HG02981 (cell line): ENCODE measurements around the gene GRIP1.
"Not testable (repeated sequence)": the region's sequence is repeated elsewhere in the genome, so short reads cannot be mapped to it uniquely, and the experiment has no call there.

Experiments
- ATAC-seq: cut with Tn5 transposase; IDR thresholded peaks from one replicate; pipeline ENCODE4 v1.9.1; 2021; ENCODE audit warnings: mild to moderate bottlenecking, moderate library complexity; ENCODE audit not compliant: unreplicated experiment

Gene GRIP1

DNA sequence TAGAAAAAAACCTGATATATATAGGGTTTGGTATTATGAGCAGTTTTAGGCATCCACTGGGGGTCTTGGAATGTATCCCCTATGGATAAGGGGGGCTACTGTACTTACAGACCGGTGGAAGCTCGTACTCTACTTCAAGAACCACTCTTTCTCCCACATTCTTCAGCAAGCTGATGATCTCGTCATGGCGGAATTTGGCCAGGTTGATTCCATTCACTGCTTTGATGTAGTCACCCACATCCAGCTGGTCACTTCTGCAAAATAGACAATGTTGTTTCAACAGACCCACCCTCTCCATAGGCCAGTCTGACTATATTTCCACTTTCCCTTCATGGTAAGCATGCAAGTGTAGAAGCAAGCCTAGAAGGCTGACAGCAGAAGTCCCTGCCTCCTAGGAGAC lies 139.9 kb downstream of the GRIP1 start:
- no peak for ATAC-seq

DNA sequence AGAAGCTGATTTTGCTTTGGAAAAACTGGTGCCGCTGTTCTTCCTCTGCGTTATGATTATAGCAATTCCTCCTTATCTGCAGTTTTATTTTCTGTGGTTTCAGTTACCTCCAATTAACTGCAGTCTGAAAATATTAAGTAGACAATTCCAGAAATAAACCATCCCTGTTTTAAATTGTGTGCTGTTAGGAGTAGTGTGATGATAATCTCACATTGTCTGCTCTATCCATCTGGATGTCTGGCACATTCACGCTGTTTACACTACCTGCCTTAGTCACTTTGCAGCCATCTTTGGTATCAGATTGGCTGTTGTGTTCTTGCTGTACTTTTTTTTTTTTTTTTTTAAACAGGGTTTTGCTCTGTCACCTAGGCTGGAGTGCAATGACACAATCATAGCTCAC lies 141.0 kb downstream of the GRIP1 start:
- no peak for ATAC-seq

DNA sequence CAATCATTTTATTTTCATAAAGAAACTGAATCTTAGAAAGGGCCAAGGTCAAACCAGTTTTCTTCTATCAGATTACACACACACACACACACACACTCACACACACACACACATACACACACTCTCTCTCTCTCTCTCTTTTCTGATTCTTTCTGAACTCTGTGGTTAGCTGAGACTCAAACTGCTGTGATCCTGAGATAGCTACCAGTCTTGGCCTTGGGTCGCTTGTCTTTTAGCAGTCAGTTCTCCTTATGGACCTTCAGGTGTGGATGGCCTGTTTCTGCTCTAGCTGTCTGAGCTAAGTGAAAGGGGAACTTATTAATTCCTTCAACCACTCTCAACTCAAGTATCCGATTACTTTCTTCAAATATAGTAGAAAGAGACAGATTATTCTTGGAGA lies 145.1 kb downstream of the GRIP1 start:
- ATAC-seq: no peak

DNA sequence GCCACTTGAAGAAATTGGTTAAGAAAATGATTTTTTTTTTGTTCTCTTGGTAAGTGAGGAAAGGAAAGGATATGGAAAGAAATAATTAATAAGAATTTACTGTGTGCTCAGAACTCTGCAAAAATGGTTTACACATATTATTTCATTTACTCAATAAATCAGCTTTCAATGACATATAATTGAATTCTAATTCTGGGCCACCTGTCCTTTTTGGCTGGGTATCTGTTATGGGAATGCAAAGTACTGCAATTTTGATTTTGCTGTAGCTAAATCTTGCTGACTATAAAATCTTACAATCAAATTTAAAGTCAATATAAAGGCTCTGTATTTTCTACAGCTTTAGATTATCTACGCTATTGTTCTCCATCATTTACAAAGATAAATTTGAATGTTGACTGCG lies 147.1 kb downstream of the GRIP1 start:
- no peak for ATAC-seq

DNA sequence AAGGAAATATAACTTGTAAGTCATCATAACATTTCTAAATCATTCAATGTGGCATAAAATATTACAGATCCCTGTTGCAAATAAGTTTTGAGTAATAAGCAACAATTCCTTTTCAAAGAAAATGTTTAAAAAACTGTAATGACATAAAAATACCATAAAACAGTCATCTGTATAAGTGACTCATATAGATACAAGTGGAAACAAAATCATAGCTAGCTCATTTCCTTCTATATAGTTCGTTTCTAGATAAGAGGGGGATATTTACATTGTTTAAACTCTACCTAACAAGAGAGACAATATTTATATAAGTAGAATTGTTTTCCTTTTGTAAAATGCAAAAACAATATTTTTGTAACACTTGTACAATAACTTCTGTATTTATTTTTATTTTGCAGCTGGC lies 148.9 kb downstream of the GRIP1 start:
- no peak for ATAC-seq

DNA sequence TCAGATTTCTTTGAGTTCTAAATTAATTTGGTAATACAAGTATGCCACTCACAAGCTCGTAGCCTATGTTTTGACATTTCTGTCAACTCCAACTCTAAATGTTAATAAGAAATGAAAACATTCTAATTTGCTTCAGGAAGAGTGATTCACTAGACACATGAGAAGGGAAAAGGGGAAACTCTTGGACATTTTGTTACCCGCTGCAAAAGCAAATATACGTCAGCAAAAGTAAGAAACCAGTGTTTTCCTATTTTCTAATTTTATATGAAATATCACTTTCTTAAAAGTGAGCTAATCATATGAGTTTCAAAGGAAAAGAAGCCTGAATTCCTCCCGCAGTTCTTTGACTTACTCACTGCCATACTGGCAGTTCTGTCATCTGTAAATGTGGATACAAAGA lies 162.3 kb downstream of the GRIP1 start:
- ATAC-seq: no peak

DNA sequence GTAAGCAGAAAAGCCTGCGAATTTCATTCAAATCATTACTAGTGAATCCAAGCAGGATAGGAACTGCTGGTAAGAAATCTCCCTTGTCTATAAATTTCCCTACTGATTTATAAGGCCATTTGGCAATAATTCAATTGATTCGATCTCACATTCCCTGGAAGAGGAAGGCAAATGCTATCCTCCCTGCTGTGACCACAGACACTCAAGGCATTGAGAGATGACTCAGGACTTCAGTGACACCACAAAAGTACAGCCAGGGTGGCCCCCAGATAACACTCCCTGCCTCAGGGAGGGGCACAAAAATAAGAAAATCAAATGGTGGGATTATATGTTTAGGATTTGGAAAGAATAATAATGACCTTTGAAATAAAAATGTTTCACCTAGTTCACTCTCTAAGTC lies 162.7 kb downstream of the GRIP1 start:
- no peak for ATAC-seq

DNA sequence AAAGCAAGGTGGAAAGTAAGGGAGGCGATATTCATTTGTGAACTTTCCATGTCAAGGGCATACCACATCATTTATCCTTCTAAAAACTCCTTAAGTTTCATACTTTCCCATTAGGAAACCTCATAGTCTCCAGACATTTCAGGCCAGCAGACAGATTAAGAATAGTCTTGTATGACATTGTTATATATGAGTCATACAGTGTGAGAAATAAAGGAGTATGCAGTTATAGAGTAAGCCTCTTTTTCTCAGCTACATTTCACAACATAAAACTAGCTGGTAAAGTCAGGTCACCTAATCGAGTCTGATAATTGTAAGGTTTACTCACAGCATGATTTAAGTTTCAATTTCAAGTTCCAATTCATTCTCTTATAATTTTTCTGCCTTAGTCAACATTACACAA lies 164.3 kb downstream of the GRIP1 start:
- no peak for ATAC-seq

DNA sequence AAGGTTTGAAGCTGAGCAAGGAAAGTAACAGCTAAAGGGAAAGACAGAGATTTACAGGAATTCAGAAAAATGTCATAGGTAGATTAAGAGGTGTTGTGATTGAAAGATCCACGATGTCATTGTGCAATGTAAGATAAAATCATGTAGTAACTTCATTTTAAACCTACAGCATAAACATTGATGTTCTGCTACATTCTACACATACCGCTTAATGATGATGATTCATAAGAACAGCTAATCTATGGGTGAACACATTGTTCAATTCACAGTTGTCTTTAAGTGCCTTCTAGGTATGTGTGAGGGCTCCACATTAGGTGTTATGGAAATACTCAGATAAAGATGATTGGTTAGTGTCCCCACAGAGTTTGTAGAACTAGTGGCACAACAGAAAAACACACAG lies 170.9 kb downstream of the GRIP1 start:
- ATAC-seq: no peak

DNA sequence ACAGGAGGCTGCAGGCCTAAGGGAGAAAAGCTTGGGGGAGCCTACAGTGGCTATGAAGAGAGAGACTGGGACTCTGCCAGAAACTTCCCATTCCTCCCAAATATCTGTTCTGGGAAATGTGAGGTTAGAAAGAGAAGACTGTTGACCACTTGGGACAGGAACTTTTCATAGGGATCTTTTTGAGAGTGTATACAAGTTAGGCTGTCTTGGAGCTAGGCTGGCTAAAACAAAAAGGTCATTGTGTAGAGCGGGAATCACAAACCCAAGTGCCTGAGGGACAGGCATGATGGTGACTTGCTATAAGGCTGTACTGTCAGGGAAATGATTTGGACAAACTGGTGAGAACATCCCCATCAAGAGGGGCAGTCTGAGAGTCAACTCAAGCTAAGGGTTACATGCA lies 175.1 kb downstream of the GRIP1 start:
- ATAC-seq: no peak

DNA sequence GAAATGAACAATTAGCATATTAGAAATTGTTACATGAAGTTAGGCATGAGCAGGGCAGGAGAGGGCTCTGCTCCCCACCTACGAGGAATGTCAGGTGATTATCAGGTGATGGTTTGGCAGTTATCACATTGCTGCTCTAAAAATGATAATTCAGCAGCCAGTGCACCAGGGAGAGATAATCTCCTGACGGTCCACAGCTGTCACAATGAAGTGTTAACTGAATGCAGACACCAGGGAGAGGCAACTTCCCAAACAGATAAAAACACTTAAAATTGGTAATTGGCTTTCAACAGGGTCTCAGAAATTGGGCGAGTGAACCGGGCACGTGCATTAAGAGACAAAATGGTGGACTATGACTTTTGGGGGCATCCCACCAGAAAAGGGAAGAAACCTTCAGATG lies 176.0 kb downstream of the GRIP1 start:
- no peak for ATAC-seq

DNA sequence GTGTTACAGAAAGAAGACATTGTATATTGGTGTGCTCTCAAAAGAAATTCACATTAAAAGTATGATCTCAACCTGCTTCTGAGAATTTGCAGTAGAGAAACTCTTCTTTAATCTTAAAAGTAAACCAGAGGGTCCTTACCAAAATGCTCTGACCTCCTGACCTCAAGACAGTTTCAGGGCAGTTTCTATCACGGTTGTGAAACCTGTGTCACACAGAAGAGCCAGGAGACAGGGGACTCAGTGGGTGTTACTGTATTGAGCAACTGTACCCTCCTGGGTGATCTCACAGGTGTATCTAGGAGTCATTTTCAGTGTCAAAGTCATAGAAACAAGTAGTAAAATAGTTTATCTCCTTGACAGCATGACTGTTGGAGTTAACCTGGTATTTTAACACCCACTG lies 178.0 kb downstream of the GRIP1 start:
- peak; percentile 94 for ATAC-seq

DNA sequence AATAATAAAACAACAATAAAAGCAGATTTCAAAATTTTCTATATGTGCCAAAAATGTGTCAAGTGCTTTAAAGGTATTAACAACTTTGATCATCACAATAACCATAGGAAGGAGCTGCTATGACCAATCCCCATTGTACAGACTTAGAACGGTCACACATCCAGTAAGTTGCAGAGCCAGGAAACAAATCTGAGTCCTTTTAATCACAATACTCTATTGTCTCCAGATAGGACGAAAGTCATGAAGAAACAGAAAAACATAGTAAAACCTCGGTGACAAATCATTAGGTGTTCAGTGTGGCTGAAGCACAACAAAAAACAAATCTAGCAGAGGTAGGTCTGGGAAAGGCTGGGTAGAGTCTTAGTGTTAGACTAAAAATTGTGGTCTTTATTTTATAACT lies 178.8 kb downstream of the GRIP1 start:
- no peak for ATAC-seq

DNA sequence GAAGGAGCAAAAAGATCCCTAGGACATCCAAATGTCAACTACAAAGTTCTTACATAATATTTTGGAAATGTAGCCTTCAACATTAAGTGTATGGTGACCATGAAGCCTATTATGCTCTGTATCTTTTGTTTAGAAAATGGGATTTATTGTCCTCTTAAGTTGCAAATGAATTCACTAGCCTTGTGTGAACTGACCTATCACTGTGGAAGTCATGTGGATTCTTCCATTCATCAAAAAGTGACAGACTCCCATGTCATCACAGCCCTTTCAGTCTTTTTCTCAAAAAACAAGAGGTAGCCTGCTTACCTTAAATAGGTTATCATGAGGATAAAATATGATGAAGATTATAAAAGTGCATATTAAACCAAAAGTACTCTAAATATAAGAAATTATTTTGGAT lies 179.9 kb downstream of the GRIP1 start:
- no peak for ATAC-seq

DNA sequence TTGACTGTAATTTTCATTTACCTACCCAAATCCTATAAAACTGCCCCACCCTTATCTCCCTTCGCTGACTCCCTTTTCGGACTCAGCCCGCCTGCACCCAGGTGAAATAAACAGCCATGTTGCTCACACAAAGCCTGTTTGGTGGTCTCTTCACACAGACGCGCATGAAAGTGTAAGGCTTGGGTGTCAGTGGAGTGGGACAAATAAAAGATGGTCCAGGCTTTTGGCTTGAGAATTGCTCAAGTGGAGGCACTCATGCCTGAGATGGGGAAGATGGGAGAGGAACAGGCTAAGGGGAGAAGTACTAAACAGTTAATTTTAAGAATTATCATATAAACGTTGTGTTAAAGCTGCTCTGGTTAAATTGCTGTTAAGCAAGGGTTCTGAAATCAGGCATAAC lies 180.8 kb downstream of the GRIP1 start:
- not testable (repeated sequence) for ATAC-seq

DNA sequence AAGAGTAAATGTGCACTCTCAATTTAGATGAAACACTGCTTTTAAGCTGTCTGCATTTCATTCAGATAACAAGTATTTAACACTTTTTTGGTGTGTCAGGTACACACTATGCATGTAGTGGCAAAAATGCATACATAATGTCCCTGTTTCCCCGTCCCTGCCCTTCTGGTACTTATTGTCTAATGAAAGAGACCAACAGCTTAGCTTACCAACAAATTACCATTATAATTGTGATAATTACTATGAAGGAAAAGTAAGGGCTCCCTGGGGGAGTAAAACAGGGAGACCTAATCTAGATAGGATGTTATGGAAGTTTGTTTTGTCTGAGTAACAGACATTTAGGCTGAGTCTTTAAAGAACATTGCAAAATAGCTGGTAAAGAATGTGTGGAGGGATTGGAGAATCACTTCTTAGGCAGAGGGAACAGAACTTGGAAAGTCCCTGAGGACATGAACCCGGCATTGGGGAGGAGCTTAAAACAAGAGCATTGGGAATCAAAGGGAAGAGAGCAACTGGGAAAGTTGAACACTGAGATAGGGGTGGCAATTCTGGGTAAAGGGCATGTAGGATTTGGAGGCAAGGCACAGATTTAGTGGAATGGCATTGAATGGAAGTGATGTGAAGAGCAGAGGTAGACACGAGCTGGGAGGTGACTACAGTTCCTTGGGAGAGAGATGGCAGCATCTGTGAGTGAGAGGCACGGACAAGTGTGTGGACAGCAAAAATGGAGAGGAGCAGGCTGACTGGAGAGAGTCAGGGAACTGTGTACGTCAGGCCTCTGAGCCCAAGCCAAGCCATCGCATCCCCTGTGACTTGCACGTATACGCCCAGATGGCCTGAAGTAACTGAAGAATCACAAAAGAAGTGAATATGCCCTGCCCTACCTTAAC lies 181.6 kb downstream of the GRIP1 start:
- ATAC-seq: no peak

DNA sequence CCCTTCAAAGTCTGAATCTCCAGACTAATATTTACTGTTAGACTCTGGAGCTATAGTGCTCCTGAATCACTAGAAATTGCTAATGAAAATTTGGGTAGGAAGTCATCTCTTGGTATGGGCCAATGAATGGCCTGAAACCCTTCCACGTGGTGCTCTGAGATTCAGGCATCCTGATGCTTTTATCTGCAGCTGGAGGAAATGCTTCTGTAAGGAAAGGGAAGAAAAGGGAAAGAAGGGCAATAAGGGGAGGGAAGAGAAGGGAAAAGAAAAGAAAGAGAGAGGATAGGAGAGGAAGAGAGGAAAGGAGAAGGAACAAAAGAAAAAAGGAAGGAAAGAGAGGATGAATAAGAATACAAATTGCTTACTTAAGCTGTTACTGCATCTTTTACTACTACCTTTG lies 182.3 kb downstream of the GRIP1 start:
- no peak for ATAC-seq

DNA sequence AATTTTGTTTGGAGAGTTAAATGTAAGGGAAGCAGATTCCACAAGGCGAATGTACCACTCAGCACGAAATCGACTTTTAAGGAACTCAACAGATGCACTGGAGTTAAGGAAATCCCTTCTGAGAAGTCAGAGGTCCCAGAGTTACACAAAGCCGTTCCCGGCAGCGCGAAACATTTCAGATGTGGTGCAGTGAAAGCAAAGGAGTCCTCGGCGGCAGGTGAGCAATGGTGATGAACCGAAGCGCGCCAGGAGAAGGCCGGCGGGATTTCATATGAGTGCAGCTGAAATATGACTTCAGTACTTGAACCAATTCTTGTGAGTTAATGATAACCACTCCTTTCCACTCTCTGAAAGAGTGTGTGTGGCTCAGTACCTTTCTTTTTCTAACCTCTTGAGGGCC lies 183.2 kb downstream of the GRIP1 start:
- ATAC-seq: no peak

DNA sequence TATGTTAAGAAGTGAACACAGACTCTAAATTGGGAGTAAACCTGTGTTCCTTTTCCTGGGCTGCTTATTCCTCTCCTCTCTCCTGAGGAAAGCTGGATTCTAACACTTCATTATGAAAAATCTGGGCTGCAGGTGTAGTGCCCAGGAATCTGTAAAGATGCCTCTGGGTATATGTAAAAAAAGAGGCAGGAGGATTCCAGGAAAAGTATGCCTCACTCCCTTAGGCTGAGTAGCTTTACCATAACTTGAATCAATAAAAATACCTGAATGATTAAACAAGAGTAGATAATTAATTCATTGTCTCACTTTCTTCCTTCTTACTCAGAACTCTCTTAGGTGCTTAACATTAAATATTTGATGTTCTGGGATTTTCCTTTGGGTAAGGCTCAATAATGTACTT lies 185.1 kb downstream of the GRIP1 start:
- ATAC-seq: no peak

DNA sequence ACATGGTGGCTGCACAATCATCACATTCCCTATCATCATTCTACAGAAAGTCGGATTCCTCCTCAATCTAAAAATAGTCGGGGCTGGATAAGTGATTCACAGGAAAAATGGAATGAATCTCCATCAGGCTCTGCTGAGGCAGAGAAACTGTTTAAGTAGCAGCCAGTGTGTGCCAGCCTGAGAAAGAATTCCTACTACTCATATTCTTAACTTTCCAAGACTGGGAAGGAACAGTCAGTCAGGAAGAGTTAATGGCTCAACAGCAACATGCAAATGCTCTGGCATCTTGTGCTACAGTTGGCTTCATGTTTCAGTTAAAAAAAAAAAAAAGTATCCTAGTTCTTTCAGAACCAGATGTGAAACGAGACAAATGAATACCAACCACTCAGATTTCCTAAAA lies 187.0 kb downstream of the GRIP1 start:
- no peak for ATAC-seq

DNA sequence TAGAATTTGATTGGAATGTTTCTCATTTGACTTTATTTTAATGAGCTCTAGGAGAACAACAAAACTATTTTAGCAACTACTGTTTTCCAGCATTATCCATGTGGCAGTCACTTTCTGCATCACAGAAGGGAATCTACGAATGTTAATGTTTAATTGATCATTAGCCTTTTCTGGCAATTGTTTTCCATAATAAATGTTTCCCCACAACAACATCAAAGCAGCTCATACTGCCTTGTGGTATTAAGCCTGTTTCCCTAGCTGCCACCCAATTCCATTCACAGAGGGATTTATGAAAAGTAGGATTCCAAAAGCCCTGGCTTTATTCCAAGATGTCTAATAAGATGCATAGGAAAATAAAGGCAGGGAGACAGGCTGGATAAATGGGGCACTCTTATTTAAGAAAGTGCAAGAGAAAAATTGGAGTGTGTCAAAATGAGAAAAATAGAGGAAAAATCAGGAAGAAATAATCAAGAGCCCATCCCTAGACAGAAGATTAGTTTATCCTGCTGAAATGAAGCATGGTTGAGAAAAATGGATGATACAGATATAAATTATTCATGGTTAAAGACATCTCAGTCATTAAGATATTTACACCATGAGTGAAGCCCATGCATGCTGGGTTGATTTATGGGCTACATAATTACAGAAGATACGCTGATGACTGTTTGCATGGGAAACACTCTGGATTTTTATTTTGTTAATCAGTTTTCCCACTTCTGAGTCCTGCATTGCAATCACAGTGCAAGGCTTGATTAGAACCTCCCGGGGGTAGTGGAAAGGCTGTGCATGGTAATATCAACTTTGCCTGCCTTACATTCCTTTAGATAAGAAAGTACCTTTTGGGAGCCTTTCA lies 196.3 kb downstream of the GRIP1 start:
- ATAC-seq: no peak

DNA sequence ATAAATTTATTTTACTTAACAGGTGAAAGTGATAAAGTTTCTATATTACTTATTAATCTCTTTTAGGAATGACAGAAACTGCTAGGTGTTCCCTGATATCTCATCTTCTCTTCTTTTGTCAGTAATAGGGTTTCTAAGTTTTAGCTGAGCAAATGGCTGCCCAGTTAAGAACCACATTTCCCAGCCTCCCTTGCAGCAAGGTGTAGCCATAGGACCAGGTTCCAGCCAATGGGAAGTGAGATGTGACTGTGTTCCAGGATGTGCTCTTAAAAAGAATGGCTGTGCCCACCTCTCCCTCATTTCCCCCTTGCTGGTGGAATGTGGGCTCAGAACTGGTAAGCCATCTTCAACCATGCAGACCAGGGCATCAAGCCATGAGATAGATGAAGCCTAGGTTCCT lies 210.9 kb downstream of the GRIP1 start:
- ATAC-seq: no peak
